OCI-LY1 (cell line): ENCODE results near the gene BCO2.

Source experiments
- H2AFZ ChIP-seq: fragments of 200-600 bp; sonication (generic), shearing (Covaris generic); 2 replicates; pipeline ENCODE4 v1.6.0; 2014; ENCODE audit warnings: antibody characterized with exemption, mild to moderate bottlenecking, low read length
- H3F3A ChIP-seq: fragments of 200-600 bp; sonication (generic), shearing (Covaris generic); 2 replicates; pipeline ENCODE4 v1.6.0; 2014; ENCODE audit warnings: mild to moderate bottlenecking, antibody characterized with exemption, low read length, moderate library complexity; ENCODE audit not compliant: insufficient read depth
- H3K27ac ChIP-seq: fragments of 200-600 bp; sonication (generic); 2 replicates; pipeline ENCODE4 v1.5.1; 2014; ENCODE audit warnings: low read length, mixed run types, mild to moderate bottlenecking, low read depth; ENCODE audit not compliant: poor library complexity, severe bottlenecking
- H3K27me3 ChIP-seq: fragments of 200-600 bp; sonication (generic); 2 replicates; pipeline ENCODE4 v1.6.0; 2014; ENCODE audit warnings: antibody characterized with exemption, mild to moderate bottlenecking, low read length, moderate library complexity; ENCODE audit not compliant: insufficient read depth
- H3K36me3 ChIP-seq: fragments of 200-600 bp; sonication (generic); 2 replicates; pipeline ENCODE4 v1.6.1; 2014; ENCODE audit warnings: mild to moderate bottlenecking, antibody characterized with exemption, low read length, moderate library complexity, mixed read lengths; ENCODE audit not compliant: insufficient read depth
- H3K4me1 ChIP-seq: fragments of 200-600 bp; sonication (generic); 2 replicates; pipeline ENCODE4 v1.5.1; 2014; ENCODE audit warnings: mild to moderate bottlenecking, low read length, moderate library complexity; ENCODE audit not compliant: insufficient read depth, severe bottlenecking
- H3K4me2 ChIP-seq: fragments of 200-600 bp; sonication (generic), shearing (Covaris generic); 2 replicates; pipeline ENCODE4 v1.6.1; 2014; ENCODE audit warnings: low read length
- H3K4me3 ChIP-seq: fragments of 200-600 bp; sonication (generic); 2 replicates; pipeline ENCODE4 v1.5.1; 2014; ENCODE audit warnings: low read length, low read depth, mild to moderate bottlenecking, mixed read lengths; ENCODE audit not compliant: poor library complexity, severe bottlenecking
- H3K79me2 ChIP-seq: fragments of 200-600 bp; shearing (Covaris generic); 2 replicates; pipeline ENCODE4 v1.6.1; 2016; ENCODE audit warnings: mixed run types, low read length, mixed read lengths; ENCODE audit not compliant: insufficient read depth
- H3K9ac ChIP-seq: fragments of 200-600 bp; sonication (generic), shearing (Covaris generic); 2 replicates; pipeline ENCODE4 v1.6.1; 2014; ENCODE audit warnings: mild to moderate bottlenecking, low read length, mixed read lengths
- H3K9me2 ChIP-seq: fragments of 200-600 bp; sonication (generic), shearing (Covaris generic); 2 replicates; pipeline ENCODE4 v1.6.1; 2014; ENCODE audit warnings: low read depth, mild to moderate bottlenecking, low read length, mixed read lengths
- H3K9me3 ChIP-seq: fragments of 200-600 bp; shearing (Covaris generic); 2 replicates; pipeline ENCODE4 v1.6.1; 2014; ENCODE audit warnings: low read length, mixed read lengths
- H4K20me1 ChIP-seq: fragments of 200-600 bp; sonication (generic), shearing (Covaris generic); 2 replicates; pipeline ENCODE4 v1.6.0; 2016; ENCODE audit warnings: mild to moderate bottlenecking, low read length; ENCODE audit not compliant: insufficient read depth
- CTCF ChIP-seq: fragments of 200-600 bp; sonication (generic), shearing (Covaris generic); IDR thresholded peaks from 2 replicates; pipeline ENCODE4 v1.5.1; 2017; ENCODE audit warnings: mild to moderate bottlenecking, antibody characterized with exemption, low read length, moderate library complexity, mixed read lengths
- EZH2 ChIP-seq: fragments of 200-600 bp; sonication (generic), shearing (Covaris generic); IDR thresholded peaks from 2 replicates; pipeline ENCODE4 v1.8.0; 2017; ENCODE audit warnings: borderline replicate concordance, mixed run types, mild to moderate bottlenecking, antibody characterized with exemption, low read length, moderate library complexity, mixed read lengths

The BCO2 gene

GRCh38 chr11:112129656-112130055 lies 45.7 kb upstream of the BCO2 start:
- H3K36me3 ChIP-seq: no peaks in the 10 kb centered on the region
- no peak overlapping the region for H3K4me3 ChIP-seq
- H3K9me3 ChIP-seq: no peaks in the 10 kb centered on the region
- no peaks in the 10 kb centered on the region for H3K4me1 ChIP-seq
- no peaks in the 10 kb centered on the region for H3K9me2 ChIP-seq
- H3K27ac ChIP-seq: no peak overlapping the region
- no peaks in the 10 kb centered on the region for H3K79me2 ChIP-seq
- H3F3A ChIP-seq: no peaks in the 10 kb centered on the region
- no peak overlapping the region for H2AFZ ChIP-seq
- no peak for TF ChIP-seq EZH2
- no peak for TF ChIP-seq CTCF
- no peak overlapping the region for H3K4me2 ChIP-seq
- no peaks in the 10 kb centered on the region for H3K27me3 ChIP-seq
- H3K9ac ChIP-seq: no peak overlapping the region
- no peaks in the 10 kb centered on the region for H4K20me1 ChIP-seq

GRCh38 chr11:112132737-112133136 lies 42.6 kb upstream of the BCO2 start:
- Histone ChIP-seq H3K9me3 (no peaks in the 10 kb centered on the region), H3K4me1 (no peaks in the 10 kb centered on the region), H3K79me2 (no peaks in the 10 kb centered on the region), H3F3A (no peaks in the 10 kb centered on the region), H4K20me1 (no peaks in the 10 kb centered on the region), H3K9me2 (no peaks in the 10 kb centered on the region), H3K4me2 (no peak overlapping the region), H3K9ac (no peak overlapping the region), H3K36me3 (no peaks in the 10 kb centered on the region), H3K27ac (no peak overlapping the region), H2AFZ (no peak overlapping the region), H3K27me3 (no peaks in the 10 kb centered on the region), H3K4me3 (no peak overlapping the region)
- TF ChIP-seq CTCF: no peak
- no peak for TF ChIP-seq EZH2

GRCh38 chr11:112134473-112134872 lies 40.8 kb upstream of the BCO2 start:
- Histone ChIP-seq H3K79me2 (no peaks in the 10 kb centered on the region), H3K9me3 (no peaks in the 10 kb centered on the region), H3K27ac (no peak overlapping the region), H3K4me1 (no peaks in the 10 kb centered on the region), H3K27me3 (no peaks in the 10 kb centered on the region), H3K9me2 (no peaks in the 10 kb centered on the region), H3K4me3 (no peak overlapping the region), H4K20me1 (no peaks in the 10 kb centered on the region), H2AFZ (no peak overlapping the region), H3K4me2 (no peak overlapping the region), H3K36me3 (no peaks in the 10 kb centered on the region), H3K9ac (no peak overlapping the region), H3F3A (no peaks in the 10 kb centered on the region)
- TF ChIP-seq EZH2 (no peak), CTCF (no peak)
